Nephron (organoid): ENCODE measurements around the gene KCNMA1.

Source experiments
- H3K27ac Mint-ChIP-seq, 3 experiments: 2 replicates each; pipeline ENCODE4 v1.8.0; 2020; ENCODE audit warnings: mixed read lengths in 3 of 3, mild to moderate bottlenecking in 2 of 3, moderate library complexity in 1 of 3
- H3K27me3 Mint-ChIP-seq: 2 replicates; pipeline ENCODE4 v1.8.0; 2021; ENCODE audit warnings: low read depth, mild to moderate bottlenecking, moderate library complexity, mixed read lengths
- H3K36me3 Mint-ChIP-seq: 2 replicates; pipeline ENCODE4 v1.8.0; 2020; ENCODE audit warnings: low read depth, mixed read lengths
- H3K4me1 Mint-ChIP-seq: 2 replicates; pipeline ENCODE4 v1.8.0; 2020; ENCODE audit warnings: mixed read lengths
- H3K4me3 Mint-ChIP-seq, 3 experiments: 2 replicates each; pipeline ENCODE4 v1.8.0; 2020; ENCODE audit warnings: mild to moderate bottlenecking in 3 of 3, mixed read lengths in 3 of 3, moderate library complexity in 2 of 3
- H3K9me3 Mint-ChIP-seq: 2 replicates; pipeline ENCODE4 v1.8.0; 2020; ENCODE audit warnings: mixed read lengths
- CTCF ChIP-seq, 3 experiments: fragments of 200-600 bp; sonication (generic); IDR thresholded peaks; one replicate each; pipeline ENCODE4 v1.5.0; 2021; ENCODE audit warnings: antibody characterized with exemption in 3 of 3; ENCODE audit not compliant: unreplicated experiment in 3 of 3

The KCNMA1 gene

GRCh38 chr10:77553311-77553710 lies 84.3 kb downstream of the KCNMA1 start:
- Mint-ChIP-seq H3K27me3 (no peaks in the 10 kb centered on the region), H3K4me3 (no peak overlapping the region)

GRCh38 chr10:77552252-77552651 lies 85.4 kb downstream of the KCNMA1 start:
- Mint-ChIP-seq H3K27me3 (no peaks in the 10 kb centered on the region), H3K36me3 (no peaks in the 10 kb centered on the region), H3K4me3 (no peak overlapping the region), H3K27ac (no peak overlapping the region), H3K9me3 (no peaks in the 10 kb centered on the region), H3K4me1 (no peaks in the 10 kb centered on the region)
- no peak for TF ChIP-seq CTCF (IDR thresholded peaks at IDR 0.05; ENCODE audit: unreplicated experiment in 3 of 3)

More at GRCh38 chr10:77553311-77553710, 84.3 kb downstream of the KCNMA1 start:
- Mint-ChIP-seq H3K4me1 (no peaks in the 10 kb centered on the region), H3K9me3 (no peaks in the 10 kb centered on the region), H3K36me3 (no peaks in the 10 kb centered on the region), H3K27ac (no peak overlapping the region)
- TF ChIP-seq CTCF (IDR thresholded peaks at IDR 0.05; ENCODE audit: unreplicated experiment in 3 of 3) = no peak

- H3K4me3 Mint-ChIP-seq = no peak overlapping the region
- H3K9me3 Mint-ChIP-seq = peaks cover 3% of the 10 kb centered on the region
- H3K27ac Mint-ChIP-seq = no peak overlapping the region
- H3K27me3 Mint-ChIP-seq = no peaks in the 10 kb centered on the region
- no peaks in the 10 kb centered on the region for H3K36me3 Mint-ChIP-seq
- TF ChIP-seq CTCF (IDR thresholded peaks at IDR 0.05; ENCODE audit: unreplicated experiment in 3 of 3) = no peak
- peaks cover 4% of the 10 kb centered on the region for H3K4me1 Mint-ChIP-seq
Measured at GRCh38 chr10:77550378-77550777, 87.2 kb downstream of the KCNMA1 start.

- Mint-ChIP-seq H3K4me1 (peaks cover 4% of the 10 kb centered on the region), H3K36me3 (peaks cover 3% of the 10 kb centered on the region), H3K27me3 (no peaks in the 10 kb centered on the region), H3K4me3 (no peak overlapping the region), H3K9me3 (peaks cover 12% of the 10 kb centered on the region), H3K27ac (no peak overlapping the region)
- TF ChIP-seq CTCF (IDR thresholded peaks at IDR 0.05; ENCODE audit: unreplicated experiment in 3 of 3) = no peak
Measured at GRCh38 chr10:77548671-77549070, 88.9 kb downstream of the KCNMA1 start.

- Mint-ChIP-seq H3K4me1 (peaks cover 4% of the 10 kb centered on the region), H3K27me3 (no peaks in the 10 kb centered on the region), H3K9me3 (peaks cover 17% of the 10 kb centered on the region), H3K36me3 (peaks cover 4% of the 10 kb centered on the region), H3K4me3 (no peak overlapping the region), H3K27ac (no peak overlapping the region)
- TF ChIP-seq CTCF (IDR thresholded peaks at IDR 0.05; ENCODE audit: unreplicated experiment in 3 of 3) = no peak
Measured at GRCh38 chr10:77548157-77548556, 89.5 kb downstream of the KCNMA1 start.

GRCh38 chr10:77547307-77548050 lies 90.1 kb downstream of the KCNMA1 start:
- no peak overlapping the region for H3K27ac Mint-ChIP-seq
- H3K36me3 Mint-ChIP-seq = peaks cover 7% of the 10 kb centered on the region
- peaks cover 4% of the 10 kb centered on the region for H3K4me1 Mint-ChIP-seq
- H3K27me3 Mint-ChIP-seq = no peaks in the 10 kb centered on the region
- H3K9me3 Mint-ChIP-seq = peaks cover 22% of the 10 kb centered on the region
- TF ChIP-seq CTCF (IDR thresholded peaks at IDR 0.05; ENCODE audit: unreplicated experiment in 3 of 3) = no peak
- H3K4me3 Mint-ChIP-seq = no peak overlapping the region
